Head of caudate nucleus (tissue), 42 donors: ENCODE measurements around the gene SLC30A7.
A peak's percentile ranks its signal among the peaks of the same experiment; 100 is the strongest.
"Not testable (repeated sequence)": the region's sequence is repeated elsewhere in the genome, so short reads cannot be mapped to it uniquely, and the experiment has no call there.

Experiments used
- DNase-seq, 42 donors: peaks; one replicate each; pipeline versions ENCODE4 v3.0.0 to v3.0.0-alpha.2; 2020 to 2021; ENCODE audit warnings: mixed read lengths in 7 of 42
- intact Hi-C: fragments of 100-400 bp; cut with DNase I; formaldehyde crosslinking; loops from one replicate; pipeline ENCODE4 v1.15.0; 2022

Gene SLC30A7

DNA sequence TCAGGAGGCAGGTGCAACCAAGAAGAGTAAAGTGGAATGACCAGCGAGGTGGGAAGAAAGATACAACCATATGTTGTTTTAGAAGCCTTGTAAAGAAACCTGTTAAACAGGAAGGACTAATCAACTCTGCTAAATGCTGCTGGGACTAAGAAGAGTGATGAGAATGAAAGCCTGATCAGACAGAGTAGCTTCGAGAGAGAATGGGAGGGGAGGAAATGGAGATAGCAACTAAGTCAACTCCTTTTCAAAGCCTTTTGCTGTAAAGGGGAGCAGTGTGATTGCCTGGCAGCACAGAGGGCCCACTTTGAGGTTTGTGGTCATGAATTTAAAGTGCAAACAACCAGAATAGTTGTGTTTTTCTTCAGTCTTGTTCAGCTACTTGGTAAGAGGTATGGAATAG is 31.4 kb downstream of the SLC30A7 start:
- intact Hi-C loops: loop anchor here (10.0 kb wide), 1 partner anchor 358 kb away; no protein-coding TSS in a partner anchor
- no peak for DNase-seq

DNA sequence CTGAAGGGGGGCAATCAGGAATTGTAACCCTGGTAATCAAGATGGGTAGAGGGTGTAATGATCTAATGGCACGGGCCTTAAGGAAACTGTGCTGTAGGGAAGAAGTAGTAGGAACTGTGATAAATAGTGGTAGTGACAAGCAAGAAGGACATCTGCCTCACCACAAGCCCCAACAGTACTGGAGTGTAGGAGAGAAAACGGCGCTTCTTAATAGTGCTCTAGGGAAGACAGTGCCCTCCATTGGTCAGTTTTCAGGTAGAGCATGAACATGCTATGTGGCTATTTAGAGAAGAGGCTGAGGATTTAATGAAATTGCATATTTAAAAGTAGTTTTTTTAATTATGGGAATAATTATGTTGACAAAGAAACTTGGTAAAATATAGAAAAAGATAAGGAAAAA is 32.2 kb downstream of the SLC30A7 start:
- intact Hi-C loops: loop anchor here (10.0 kb wide), 1 partner anchor 357 kb away; no protein-coding TSS in a partner anchor

DNA sequence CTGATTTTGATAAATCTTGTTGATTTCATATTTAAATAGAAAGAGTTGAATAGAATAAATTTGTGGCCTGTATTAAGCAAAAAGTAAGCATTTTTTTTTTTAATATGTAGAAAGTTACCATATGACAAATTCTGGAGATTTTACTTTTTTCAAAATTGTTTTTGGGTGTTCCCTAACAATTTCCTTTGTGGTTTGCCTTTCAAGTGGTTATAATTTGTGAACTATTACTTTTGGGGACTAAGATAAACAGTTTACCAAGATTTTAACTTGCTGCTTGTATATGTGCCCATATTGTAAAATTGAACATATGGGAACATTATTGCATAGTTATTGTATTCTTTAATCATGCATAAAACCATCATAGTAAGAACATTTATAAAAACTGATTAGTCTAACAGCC is 34.6 kb downstream of the SLC30A7 start:
- intact Hi-C loops: no loop called here
- DNase-seq: no peak

More for the DNA sequence above, 32.2 kb downstream of the SLC30A7 start:
- DNase-seq: no peak

DNA sequence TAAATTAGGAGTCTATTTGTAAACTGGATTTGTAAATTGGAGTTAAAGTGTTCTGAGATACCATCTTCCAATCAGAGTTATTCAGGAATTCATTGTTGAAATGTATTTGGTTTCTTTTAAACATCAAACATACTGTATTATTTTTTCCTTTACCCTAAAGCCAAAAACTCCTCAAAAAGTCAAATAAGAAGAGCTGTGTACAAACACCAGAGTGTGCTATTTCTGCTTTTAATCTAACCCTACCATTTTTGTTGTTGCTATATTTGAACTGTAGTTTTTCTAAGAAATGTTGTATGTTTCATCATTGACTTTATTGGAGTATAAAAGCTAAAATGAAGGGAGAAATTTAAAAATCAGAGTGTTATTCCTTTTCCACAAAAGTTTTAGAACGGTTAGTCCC is 35.8 kb downstream of the SLC30A7 start:
- DNase-seq: no peak
- intact Hi-C loops: no loop called here

DNA sequence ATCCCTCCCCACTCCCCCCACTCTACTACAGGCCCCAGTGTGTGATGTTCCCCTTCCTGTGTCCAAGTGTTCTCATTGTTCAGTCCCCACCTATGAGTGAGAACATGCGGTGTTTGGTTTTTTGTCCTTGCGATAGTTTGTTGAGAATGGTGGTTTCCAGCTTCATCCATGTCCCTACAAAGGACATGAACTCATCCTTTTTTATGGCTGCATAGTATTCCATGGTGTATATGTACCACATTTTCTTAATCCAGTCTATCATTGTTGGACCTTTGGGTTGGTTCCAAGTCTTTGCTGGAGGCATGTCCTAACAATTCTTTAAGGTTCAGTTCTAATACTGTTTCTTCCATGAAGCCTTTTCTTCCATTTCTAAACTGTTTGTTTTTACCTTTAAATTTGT is 37.7 kb downstream of the SLC30A7 start:
- intact Hi-C loops, DNase-seq: not testable (repeated sequence)

DNA sequence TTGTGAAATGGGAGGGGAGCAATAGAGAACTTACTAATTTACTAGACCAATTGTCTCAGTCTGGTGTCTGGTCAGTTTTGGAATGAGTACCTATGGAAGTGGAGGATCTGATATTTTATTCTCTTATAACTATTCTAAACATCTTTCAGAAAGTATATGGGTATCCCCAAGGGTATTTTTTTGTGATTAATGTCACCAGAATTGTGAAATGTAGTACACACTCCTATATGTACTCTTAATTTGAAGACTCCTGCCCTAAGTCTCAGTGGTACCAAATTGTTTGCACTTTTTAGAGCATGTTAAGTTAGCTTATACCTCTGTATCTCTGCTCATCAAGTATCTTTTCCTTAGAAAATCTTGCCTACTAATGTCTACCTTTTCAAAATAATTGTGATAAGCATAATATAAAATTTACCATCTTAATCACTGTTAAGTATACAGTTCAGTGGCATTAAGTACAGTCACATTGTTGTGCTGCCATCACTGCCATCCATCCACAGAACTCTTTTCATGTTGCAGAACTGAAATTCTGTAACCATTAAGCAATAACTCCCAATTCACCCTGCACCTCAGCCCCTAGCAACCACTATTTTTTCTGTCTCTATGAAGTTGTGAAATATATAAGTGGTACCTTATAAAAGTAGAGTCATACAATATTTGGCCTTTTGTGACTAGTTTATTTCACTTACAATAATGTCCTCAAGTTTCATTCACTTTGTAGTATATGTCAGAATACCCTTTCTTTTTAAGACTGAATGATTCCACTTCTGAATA is 40.5 kb downstream of the SLC30A7 start:
- intact Hi-C loops: no loop called here

DNA sequence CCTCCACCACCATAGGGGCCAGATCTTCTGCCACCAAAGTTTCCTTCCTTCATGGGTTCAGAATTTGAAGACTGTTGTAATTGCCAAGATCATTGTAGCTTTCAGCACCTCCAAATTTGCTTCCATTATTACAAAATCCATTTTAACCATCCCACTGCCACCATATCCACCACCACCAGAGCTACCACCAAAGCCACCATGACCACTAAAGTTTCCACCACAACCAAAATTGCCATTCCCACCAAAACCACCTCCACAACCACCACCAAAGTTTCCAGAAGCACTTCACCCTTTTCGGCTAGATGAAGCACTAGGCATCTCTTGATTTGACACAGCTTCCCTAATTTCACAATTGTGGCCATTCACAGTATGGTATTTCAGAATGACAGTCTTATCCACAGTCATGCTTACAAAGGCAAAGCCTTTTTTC is 45.2 kb downstream of the SLC30A7 start:
- intact Hi-C loops: no loop called here

More for the DNA sequence above, 40.5 kb downstream of the SLC30A7 start:
- no peak for DNase-seq

DNA sequence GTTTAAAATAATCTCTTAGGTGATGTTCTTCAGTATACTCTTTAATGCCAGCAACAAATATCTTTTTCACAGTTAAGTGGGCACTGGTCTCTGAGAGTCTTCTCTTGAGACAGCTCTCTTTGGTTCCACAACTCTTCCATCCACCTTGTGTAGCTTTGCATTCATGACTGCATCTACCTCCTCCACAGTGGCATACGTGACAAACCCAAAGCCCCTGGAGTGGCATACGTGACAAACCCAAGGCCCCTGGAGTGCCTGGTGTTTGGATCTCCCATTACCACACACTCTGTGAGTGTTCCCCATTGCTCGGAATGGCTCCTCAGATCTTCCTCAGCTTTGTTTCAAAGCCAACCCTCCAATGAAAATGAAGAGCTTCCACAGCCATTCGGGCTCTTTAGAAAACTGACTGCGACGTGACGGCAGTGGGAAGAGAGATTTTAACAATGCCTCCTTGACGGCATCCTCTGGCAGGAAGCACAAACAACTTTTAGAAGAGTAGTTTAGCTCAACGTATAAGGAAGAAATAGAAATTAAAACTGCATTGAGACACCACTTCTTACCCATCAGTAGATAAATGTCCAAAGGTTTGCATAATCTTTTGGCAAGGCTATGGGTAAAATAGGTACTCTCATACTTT is 45.8 kb downstream of the SLC30A7 start:
- DNase-seq: no peak
- intact Hi-C loops: no loop called here

More for the DNA sequence above, 45.2 kb downstream of the SLC30A7 start:
- no peak for DNase-seq

DNA sequence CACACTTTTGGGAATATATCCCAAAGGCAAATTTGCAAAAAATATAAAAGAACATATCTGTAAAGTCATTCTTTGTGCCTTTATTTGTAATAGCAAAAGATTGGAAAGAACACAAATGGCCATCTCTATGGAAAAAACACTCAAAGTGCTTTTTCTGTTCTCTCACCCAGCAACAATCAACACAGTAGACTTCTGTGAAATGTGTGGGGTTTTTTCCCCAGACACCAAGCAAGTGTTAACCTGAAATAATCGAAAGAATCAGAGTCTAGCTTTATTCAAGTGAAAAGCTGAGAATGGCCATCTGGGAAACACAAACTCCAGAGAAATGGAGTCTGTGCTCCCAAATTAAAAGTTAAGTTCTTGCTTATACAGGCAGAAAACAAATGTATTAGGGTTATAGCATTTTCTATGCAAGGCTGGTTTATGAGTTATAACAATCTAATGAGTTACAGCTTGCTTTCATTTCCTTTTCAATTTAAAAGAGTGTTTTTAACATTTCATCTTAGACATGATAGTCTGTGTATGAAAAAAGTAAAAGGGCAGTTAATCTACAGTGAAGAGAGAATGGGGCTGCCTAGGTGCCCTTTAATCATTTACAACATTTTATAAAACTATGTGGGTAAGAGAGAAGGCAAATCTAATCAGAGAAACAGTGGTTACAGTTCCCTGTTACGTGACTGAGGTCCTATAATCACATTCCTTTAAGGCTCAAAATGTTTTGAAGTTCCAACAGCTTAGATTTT is 46.6 kb downstream of the SLC30A7 start:
- DNase-seq: no peak
- intact Hi-C loops: no loop called here

DNA sequence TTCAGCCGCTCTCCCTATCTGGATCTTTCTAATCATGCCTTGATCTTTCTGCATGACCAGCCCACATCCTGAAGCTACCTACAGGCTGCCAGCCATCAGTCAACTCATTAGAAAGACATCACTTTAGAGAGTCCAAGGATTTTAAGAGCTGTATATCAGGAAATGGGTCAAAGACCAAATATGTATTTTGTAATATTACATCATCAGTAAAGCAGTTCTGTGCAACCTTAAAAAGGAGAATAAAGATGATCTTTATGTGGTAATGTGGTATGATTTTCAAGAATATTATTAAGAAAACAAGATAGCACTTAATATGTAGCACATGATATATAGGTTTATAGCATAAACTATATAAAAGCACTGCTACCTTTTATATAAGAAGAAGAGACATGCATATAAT is 47.6 kb downstream of the SLC30A7 start:
- DNase-seq: no peak

DNA sequence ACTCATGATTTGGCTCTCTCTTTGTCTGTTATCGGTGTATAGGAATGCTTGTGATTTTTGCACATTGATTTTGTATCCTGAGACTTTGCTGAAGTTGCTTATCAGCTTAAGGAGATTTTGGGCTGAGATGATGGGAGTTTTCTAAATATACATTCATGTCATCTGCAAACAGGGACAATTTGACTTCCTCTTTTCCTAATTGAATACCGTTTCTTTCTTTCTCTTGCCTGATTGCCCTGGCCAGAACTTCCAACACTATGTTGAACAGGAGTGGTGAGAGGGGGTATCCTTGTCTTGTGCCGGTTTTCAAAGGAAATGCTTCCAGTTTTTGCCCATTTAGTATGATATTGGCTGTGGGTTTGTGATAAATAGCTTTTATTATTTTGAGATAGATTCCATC is 50.2 kb downstream of the SLC30A7 start:
- intact Hi-C loops, DNase-seq: not testable (repeated sequence)

More for the DNA sequence above, 47.6 kb downstream of the SLC30A7 start:
- intact Hi-C loops: no loop called here

DNA sequence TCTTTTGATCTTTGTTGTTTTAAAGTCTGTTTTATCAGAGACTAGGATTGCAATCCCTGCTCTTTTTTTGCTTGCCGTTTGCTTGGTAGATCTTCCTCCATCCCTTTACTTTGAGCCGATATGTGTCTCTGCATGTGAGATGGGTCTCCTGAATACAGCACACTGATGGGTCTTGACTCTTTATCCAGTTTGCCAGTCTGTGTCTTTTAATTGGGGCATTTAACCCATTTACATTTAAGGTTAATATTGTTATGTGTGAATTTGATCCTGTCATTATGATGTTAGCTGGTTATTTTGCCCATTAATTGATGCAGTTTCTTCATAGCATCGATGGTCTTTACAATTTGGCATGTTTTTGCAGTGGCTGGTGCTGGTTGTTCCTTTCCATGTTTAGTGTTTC is 51.9 kb downstream of the SLC30A7 start:
- DNase-seq, intact Hi-C loops: not testable (repeated sequence)

DNA sequence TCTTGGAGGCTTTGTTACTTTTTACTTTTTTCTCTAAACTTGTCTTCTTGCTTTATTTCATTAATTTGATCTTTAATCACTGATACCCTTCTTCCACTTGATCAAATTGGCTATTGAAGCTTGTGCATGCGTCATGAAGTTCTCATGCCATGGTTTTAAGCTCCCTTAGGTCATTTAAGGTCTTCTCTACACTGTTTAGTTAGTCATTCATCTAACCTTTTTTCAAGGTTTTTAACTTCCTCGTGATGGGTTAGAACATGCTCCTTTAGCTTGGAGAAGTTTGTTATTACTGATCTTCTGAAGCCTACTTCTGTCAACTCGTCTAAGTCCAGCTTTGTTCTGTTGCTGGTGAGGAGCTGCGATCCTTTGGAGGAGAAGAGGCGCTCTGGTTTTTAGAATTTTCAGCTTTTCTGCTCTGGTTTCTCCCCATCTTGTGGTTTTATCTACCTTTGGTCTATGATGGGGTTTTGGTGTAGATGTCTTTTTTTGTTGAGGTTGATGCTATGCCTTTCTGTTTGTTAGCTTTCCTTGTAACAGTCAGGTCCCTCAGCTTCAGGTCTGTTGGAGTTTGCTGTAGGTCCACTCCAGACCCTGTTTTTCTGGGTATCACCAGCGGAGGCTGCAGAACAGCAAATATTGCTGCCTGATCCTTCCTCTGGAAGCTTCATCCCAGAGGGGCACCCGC is 53.0 kb downstream of the SLC30A7 start:
- intact Hi-C loops, DNase-seq: not testable (repeated sequence)

DNA sequence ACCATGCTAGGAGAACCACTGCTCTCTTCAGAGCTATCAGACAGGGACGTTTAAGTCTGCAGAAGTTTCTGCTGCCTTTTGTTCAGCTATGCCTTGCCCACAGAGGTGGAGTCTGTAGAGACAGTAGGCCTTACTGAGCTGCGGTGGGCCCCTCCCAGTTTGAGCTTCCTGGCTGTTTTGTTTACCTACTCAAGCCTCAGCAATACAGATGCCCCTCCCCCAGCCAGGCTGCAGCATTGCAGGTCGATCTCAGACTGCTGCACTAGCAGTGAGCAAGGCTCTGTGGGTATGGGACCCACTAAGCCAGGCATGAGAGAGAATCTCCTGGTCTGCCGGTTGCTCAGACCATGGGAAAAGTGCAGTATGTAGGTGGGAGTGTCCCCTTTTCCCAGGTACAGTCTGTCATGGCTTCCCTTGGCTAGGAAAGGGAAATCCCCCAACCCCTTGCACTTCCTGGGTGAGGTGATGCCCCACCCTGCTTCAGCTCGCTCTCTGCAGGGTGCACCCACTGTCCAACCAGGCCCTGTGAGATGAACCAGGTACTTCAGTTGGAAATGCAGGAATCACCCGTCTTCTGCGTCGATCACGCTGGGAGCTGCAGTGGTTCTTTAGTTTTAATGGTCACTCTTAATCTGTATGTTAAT is 53.7 kb downstream of the SLC30A7 start:
- intact Hi-C loops: not testable (repeated sequence)
- peak in 1 of 42 donors; percentile 16 for DNase-seq

DNA sequence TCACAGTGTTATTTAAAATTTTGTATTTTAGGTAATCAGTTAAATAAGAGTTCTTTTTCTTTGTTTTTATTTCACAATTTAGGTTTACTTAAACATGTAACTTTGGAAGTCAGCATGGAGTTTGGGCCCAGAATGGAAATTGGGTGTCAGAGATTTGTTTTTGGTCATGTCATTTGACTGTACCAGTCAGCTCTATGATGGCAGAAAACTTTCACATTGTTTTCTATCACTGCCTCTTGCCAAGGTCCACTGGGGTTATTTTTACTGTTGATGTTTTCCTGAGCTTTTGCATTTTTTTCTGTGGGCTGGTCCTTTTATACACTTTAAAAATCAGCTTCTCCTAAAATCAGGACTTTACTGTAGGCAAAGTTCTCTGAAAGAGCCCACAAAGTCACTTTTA is 54.4 kb downstream of the SLC30A7 start:
- intact Hi-C loops: no loop called here

DNA sequence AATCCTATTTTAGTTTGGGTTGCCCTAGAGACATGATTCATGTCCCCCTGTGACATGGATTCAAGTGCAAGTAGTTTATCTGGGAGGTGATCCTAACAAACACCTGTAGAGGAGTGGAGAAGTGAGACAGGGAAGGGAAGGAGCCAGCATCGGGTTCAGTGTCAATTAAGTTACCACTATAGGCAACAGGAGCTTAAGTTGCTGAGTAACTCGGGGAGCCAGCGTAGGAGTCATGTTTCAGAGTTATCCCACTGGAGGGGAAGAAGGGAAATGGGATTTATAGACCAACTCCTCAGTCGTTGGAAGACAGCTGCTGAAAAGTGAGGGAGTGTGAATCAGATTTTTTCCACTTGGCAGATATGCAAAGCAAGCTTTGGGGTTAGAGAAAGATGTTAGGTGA is 54.9 kb downstream of the SLC30A7 start:
- intact Hi-C loops: no loop called here
- peak in 1 of 42 donors; percentile 4 for DNase-seq

More for the DNA sequence above, 54.4 kb downstream of the SLC30A7 start:
- no peak for DNase-seq

DNA sequence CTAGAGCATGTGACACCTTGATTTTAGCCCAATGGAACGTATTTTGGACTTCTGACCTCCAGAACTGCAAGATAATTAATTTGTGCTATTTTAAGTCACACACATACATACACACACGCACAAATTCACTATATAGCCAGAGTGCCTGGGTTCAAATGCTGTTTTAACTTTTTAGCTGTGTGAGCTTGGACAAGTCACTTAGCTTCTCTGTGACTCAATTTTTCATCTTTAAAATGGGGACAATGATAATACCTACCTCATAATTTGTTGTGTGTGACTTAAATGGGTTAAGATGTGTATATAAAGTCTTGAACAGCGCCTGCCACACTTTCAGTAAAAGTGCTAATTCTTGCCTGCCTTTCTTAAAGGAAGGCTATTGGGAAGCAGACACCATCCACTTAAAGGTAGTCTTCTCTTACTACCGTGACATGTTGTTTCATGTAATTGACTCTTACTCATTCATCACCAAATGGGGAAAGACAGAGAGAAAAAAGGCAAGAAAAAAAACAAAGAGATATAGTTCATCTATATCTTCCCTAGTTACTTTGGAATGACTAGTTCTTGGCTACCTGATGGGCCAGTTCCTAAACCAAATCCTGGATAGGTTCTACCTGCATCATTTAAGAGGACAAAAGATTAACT is 56.3 kb downstream of the SLC30A7 start:
- intact Hi-C loops: no loop called here
- no peak for DNase-seq

DNA sequence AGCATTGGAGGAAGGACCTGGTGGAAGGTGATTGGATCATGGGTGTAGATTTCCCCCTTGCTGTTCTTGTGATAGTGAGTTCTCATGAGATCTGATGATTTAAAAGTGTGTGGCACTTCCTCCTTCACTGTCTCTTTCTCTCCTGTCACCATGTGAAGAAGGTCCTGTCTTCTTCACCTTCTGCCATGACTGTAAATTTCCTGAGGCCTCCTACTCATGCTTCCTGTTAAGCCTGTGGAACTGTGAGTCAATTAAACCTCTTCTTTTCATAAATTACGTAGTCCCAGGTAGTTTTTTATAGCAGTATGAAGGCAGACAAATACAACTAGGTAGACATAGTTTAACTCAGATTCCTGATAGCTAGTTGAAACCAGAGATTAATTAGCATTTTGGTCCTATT is 57.1 kb downstream of the SLC30A7 start:
- intact Hi-C loops: not testable (repeated sequence)
- DNase-seq: peak in 2 of 42 donors; percentile 2 to 11
